Effector memory CD8-positive, alpha-beta T cell (primary cell): ENCODE results near the gene UTP15.

Source experiments
- ATAC-seq: fragments of 150-1000 bp; cut with Tn5 transposase; replicated peaks from 2 replicates; pipeline ENCODE4 v1.10.0; 2021; ENCODE audit warnings: mild to moderate bottlenecking, moderate library complexity
- DNase-seq, 3 experiments: peaks; one replicate each; pipeline ENCODE4 v3.0.0; 2021
- H3K27ac Mint-ChIP-seq, 2 donors: one replicate each; pipeline ENCODE4 v1.8.0; 2022; ENCODE audit warnings: mild to moderate bottlenecking in 2 of 2, mixed read lengths in 2 of 2, moderate library complexity in 2 of 2
- H3K27me3 Mint-ChIP-seq, 2 donors: one replicate each; pipeline ENCODE4 v1.8.0; 2022; ENCODE audit warnings: mixed read lengths in 2 of 2
- H3K36me3 Mint-ChIP-seq: one replicate; pipeline ENCODE4 v1.8.0; 2022; ENCODE audit warnings: mild to moderate bottlenecking, moderate library complexity, mixed read lengths; ENCODE audit not compliant: insufficient read depth
- H3K4me1 Mint-ChIP-seq, 2 donors: one replicate each; pipeline ENCODE4 v1.8.0; 2022; ENCODE audit warnings: low read depth in 2 of 2, mixed read lengths in 2 of 2
- H3K4me3 Mint-ChIP-seq, 2 donors: one replicate each; pipeline ENCODE4 v1.8.0; 2022; ENCODE audit warnings: mild to moderate bottlenecking in 2 of 2, mixed read lengths in 2 of 2, moderate library complexity in 2 of 2
- H3K9me3 Mint-ChIP-seq, 2 donors: one replicate each; pipeline ENCODE4 v1.8.0; 2022; ENCODE audit warnings: mixed read lengths in 2 of 2

Gene UTP15

DNA sequence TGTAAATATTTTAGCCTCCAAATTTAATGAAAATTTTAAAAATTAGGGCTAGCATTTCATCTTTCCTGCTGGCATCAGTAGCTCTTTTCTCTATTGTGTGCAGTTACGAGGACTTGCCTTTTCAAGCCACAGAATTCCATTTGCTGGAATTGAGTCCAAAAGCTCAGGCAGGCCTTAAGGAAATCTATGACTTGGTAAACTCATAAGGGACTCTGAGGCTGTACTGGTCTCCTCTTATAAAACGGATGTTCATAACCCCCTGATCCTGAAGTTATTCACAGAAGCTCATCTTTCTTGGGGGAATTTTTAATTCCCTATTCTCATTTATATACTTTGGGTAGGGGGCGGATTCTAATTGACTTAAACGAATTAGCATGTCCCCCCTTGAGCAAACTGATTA, 23.5 kb upstream of the UTP15 start:
- H3K27me3 Mint-ChIP-seq = peaks cover 28 to 58% of the 10 kb centered on the region in 2 donors
- H3K4me3 Mint-ChIP-seq = no peak overlapping the region
- DNase-seq (no peak), ATAC-seq (no peak)
- no peaks in the 10 kb centered on the region for H3K4me1 Mint-ChIP-seq
- no peaks in the 10 kb centered on the region for H3K36me3 Mint-ChIP-seq
- no peaks in the 10 kb centered on the region for H3K9me3 Mint-ChIP-seq
- no peak overlapping the region for H3K27ac Mint-ChIP-seq

DNA sequence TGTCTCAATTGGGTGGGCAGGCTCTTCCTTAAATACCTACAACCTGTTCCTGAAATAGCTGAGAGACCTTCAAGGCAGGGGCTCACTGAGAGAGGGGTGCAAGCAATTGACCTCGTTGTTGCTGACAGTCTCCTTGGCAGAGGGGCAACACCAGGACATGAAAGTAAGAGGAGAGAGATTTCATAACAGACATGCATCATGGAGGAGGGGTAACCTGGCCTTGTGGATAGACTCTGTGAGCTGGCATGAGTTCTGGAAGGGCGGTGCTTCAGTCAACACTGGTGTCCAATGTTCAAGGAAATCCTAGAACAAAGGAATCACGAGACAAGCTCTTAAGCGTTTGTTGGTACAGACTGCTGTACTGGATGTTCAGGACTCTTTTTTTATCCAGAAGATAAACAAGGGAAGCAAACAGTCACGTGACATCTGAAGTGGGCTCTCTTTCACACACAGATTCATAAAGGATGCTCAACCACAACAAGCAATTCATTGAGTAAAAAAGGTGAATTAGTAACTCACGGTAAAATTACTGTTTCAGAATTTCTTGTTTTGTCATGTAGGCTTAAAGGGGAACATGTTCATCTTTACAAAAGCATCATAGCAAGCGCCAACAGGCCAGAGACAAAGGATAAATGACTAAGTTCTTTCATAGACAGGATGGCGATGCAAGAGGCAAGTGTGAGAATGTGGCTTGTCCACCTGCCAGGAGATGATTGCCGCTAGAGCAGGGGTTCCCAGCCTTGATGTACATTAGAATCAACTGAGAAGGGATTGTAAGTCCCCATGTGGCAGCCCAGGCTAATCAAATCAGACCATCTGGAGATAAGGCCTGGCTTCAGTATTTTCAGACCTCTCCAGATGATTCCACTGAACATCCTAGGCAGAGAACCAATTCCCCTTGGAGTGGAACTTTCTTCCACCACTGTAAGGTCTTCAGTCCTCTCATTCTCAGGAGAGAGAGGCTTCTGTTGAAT, 20.8 kb upstream of the UTP15 start:
- Mint-ChIP-seq H3K4me3 (no peak overlapping the region), H3K27me3 (peaks cover 27 to 56% of the 10 kb centered on the region in 2 donors), H3K27ac (no peak overlapping the region), H3K4me1 (no peaks in the 10 kb centered on the region), H3K9me3 (no peaks in the 10 kb centered on the region), H3K36me3 (no peaks in the 10 kb centered on the region)
- no peak for DNase-seq
- no peak for ATAC-seq

DNA sequence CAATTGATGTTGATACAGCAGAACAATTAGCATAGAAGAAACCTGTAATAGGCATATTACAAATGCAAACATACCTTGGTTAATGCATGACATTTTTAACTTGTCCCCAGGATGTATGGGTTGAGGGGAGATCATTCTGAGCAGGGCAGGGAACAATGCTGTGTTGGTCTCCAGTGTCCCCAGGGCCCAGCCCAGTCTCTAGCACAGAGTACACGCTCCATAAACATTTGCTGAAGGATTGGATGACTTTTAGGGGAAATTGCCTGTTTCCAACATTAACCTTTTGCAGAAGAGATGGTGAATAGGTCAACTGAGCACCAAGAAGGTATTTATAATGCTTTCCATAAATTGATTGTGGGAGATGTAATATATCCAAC, 20.2 kb upstream of the UTP15 start:
- H3K27me3 Mint-ChIP-seq = peaks cover 20 to 49% of the 10 kb centered on the region in 2 donors
- H3K4me1 Mint-ChIP-seq = no peaks in the 10 kb centered on the region
- H3K36me3 Mint-ChIP-seq = peaks cover 2% of the 10 kb centered on the region
- no peak overlapping the region for H3K27ac Mint-ChIP-seq
- ATAC-seq (no peak), DNase-seq (no peak)
- no peaks in the 10 kb centered on the region for H3K9me3 Mint-ChIP-seq
- H3K4me3 Mint-ChIP-seq = no peak overlapping the region

DNA sequence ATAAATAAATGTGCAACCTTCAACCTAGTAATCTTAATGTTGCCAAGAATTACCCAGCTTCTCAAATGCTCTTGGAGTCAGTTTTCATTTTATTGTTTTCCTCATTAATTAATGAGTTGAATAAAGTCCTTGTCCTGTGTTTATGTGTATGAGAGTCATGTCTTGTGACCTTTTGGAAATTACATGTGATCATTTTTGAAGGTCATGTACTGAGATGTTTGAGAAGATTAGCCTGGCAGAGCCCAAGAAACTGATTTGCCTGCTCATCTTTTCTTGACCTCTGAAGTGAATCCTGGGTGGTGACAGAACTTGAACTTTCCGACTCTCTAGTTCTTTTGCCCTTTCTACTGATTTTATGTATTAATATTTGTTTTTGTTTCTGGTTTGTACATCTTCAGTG, 15.5 kb upstream of the UTP15 start:
- no peak for DNase-seq
- no peak overlapping the region for H3K4me3 Mint-ChIP-seq

DNA sequence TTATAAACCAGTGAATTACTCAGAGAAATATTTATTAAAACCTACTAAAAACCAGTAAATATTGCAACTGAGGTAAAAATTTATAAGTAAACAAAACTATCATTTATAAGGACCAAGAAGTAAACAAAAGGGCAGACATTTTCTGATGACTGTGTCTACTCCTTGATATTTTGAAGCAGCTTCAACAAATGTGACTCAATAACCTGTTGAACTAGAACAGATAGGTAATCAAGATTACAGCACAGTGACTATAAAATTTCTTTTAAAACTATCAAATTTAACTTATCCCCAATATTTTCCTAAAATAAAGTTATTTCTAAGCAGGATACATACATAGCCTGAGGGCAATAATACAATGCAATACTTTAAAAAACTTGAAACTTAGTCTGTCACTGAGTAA, 12.9 kb upstream of the UTP15 start:
- Mint-ChIP-seq H3K9me3 (no peaks in the 10 kb centered on the region), H3K4me3 (no peak overlapping the region), H3K4me1 (no peaks in the 10 kb centered on the region), H3K27ac (no peak overlapping the region), H3K36me3 (peaks cover 48% of the 10 kb centered on the region), H3K27me3 (no peaks in the 10 kb centered on the region)
- DNase-seq = no peak
- no peak for ATAC-seq

More for the DNA sequence above, 15.5 kb upstream of the UTP15 start:
- Mint-ChIP-seq H3K36me3 (peaks cover 31% of the 10 kb centered on the region), H3K9me3 (no peaks in the 10 kb centered on the region), H3K27ac (no peak overlapping the region), H3K4me1 (no peaks in the 10 kb centered on the region), H3K27me3 (peaks cover 5 to 8% of the 10 kb centered on the region in 2 donors)
- ATAC-seq = no peak

DNA sequence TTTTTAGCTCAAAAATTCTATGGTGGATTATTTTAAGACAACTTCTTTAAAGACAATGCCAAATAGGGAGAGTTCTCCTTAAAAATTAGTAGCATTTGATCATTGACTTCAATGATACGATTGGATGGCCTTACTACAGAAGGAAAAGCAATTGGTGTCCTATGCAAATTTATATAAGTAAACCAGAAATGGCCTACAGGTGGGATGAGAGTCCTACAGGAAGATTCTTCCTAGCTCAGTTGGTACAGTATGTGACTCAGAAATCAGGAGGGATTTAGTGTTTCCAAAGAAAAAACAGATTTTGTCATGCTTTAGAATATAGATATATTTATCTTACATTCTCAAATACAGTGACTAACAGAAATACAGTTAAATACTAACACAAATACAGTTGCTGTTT, 6.6 kb upstream of the UTP15 start:
- ATAC-seq = no peak
- no peak overlapping the region for H3K27ac Mint-ChIP-seq
- peaks cover 72% of the 10 kb centered on the region for H3K36me3 Mint-ChIP-seq
- no peak overlapping the region for H3K4me3 Mint-ChIP-seq
- no peaks in the 10 kb centered on the region for H3K27me3 Mint-ChIP-seq
- H3K4me1 Mint-ChIP-seq = peaks cover 12 to 16% of the 10 kb centered on the region in 2 donors
- no peaks in the 10 kb centered on the region for H3K9me3 Mint-ChIP-seq
- no peak for DNase-seq

DNA sequence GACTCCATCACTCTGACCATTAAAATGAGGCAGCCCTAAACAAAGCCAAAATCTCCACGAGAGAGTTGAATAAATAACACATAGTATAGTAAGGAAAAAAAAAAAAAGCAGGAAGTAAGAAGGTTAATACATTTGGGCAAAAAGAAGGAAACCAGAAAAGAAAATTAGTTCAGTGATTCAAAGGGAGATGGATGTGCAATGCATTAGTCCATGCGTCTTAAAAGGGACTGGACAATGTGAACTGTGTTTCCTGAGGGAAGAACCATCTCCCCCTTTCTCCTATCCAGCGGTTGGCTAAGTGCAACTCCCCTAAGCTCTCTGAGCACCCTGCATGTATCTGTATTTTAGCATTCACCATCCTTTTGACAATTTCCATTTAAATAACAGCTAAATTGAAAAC, 1.5 kb upstream of the UTP15 start:
- Mint-ChIP-seq H3K4me1 (peaks cover 25 to 39% of the 10 kb centered on the region in 2 donors), H3K4me3 (peak overlapping the region; percentile 92 to 100), H3K27me3 (no peaks in the 10 kb centered on the region), H3K27ac (peak overlapping the region; percentile 98 to 100), H3K36me3 (peaks cover 57% of the 10 kb centered on the region), H3K9me3 (no peaks in the 10 kb centered on the region)
- no peak for DNase-seq
- ATAC-seq = no peak

DNA sequence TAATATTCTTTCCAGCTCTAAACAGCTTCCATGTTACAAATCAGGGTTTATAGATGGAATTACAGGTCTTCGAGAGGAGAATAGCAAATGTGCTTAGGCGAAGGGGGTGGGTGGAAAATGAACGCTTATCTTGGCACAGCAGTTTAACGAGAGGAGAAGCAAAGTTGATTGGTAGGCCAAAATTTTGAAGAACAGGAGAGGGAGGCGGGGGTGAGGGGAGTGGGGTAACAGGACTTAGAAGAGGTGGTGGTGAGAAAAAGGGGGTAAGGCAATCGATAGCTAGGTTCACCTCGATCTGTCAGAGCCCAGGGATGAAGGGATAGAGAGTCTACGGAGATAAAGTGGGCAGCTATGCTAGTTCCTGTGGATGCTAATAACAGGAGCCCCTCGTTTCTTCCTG, 868 bp upstream of the UTP15 start:
- peaks cover 25 to 39% of the 10 kb centered on the region in 2 donors for H3K4me1 Mint-ChIP-seq

DNA sequence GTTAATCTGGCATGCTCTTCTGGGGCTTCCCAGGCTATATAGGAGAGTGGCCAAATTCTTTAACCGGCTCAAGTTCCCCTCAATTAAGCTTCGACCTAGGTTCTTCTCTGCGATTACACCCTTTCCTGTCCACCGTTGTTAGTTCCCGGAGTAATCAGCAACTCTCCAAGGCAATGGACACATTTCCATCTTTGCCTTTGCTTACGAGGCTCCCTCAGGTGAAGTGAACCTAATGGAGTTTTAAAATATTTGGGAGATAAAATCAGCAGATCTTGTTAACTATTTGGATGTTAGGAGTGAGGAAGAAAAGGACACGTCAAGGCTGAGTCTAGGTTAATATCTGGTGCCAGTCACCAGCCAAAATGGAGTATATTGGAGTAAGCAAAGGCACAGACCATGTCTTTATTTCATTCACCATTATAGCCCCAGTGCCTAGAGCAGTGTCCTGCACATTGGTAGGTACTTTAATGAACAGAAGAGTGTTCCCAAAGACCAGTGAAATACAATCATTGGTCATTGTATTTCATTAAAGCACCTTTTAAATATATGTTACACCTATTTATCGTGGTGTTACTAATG, 515 bp downstream of the UTP15 start:
- ATAC-seq = no peak
- H3K9me3 Mint-ChIP-seq = no peaks in the 10 kb centered on the region
- H3K4me1 Mint-ChIP-seq = peaks cover 21 to 42% of the 10 kb centered on the region in 2 donors
- H3K27me3 Mint-ChIP-seq = no peaks in the 10 kb centered on the region
- peak overlapping the region; percentile 92 to 100 for H3K4me3 Mint-ChIP-seq
- peak in 2 of 3 experiments; percentile 3 to 7 for DNase-seq
- peaks cover 61% of the 10 kb centered on the region for H3K36me3 Mint-ChIP-seq
- H3K27ac Mint-ChIP-seq = peak overlapping the region; percentile 98 to 100

More for the DNA sequence above, 868 bp upstream of the UTP15 start:
- no peak for DNase-seq
- Mint-ChIP-seq H3K4me3 (peak overlapping the region; percentile 92 to 100), H3K9me3 (no peaks in the 10 kb centered on the region), H3K27ac (peak overlapping the region; percentile 98 to 100), H3K36me3 (peaks cover 58% of the 10 kb centered on the region), H3K27me3 (no peaks in the 10 kb centered on the region)
- ATAC-seq = no peak

DNA sequence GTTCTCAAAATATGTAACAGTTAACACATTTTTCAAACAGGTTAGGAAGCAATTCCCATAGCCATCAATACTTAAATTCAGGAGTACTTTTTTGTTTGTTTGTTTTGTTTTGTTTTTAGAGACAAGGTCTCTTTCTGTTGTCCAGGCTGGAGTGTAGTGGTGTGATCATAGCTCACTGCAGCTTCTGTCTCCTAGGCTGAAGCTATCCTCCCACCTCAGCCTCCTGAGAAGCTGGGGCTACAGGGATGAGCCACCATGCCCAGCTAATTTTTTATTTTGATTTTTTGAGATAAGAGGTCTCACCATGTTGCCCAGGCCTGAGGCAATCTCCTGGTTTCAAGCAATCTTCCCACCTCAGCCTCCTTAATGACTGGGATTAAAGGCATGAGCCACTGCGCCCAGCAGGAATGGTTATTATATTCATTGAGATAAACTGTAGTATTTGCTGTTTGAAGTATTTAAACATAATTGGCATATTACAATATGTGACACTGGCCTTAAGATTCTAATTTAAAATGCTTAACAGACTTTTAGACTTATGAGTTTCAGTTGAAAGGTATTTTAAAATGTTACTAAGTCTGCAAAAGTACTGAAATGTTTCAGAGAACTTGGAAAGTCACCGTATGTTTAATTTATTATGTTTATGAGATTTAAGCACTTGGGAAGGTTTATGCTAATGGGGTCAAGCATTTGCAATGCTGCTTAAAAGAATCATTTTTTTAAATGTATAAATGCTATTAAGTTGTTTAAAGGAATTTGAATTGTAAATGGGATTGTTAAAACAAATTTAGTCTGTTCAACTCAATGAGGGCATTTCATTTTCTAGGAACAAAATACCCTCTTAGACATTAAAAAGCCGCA, 17.0 kb downstream of the UTP15 start:
- DNase-seq (no peak), ATAC-seq (no peak)
- H3K4me1 Mint-ChIP-seq = no peaks in the 10 kb centered on the region
- no peak overlapping the region for H3K4me3 Mint-ChIP-seq
- H3K27ac Mint-ChIP-seq = no peak overlapping the region
- peaks cover 37% of the 10 kb centered on the region for H3K36me3 Mint-ChIP-seq
- H3K9me3 Mint-ChIP-seq = no peaks in the 10 kb centered on the region
- no peaks in the 10 kb centered on the region for H3K27me3 Mint-ChIP-seq

DNA sequence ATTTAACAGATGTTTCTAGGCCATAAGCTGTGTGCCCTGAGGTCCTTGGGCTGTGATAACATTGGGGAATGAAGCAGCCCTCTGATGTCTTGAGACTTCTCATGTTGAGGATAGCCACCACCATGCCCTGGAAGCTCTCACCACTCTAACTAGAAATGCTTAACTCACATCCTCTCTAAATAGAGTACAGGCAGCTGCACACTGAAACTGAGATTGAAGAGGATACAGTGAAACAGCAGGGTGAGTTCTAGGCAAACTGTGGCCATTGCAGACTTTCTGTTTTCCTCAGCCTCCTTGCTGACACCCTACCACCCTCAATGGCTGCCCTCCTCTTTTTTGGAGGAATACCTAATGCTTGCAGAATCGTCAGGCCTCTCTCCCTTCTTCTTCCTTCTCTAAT, 22.4 kb downstream of the UTP15 start:
- no peaks in the 10 kb centered on the region for H3K9me3 Mint-ChIP-seq
- H3K36me3 Mint-ChIP-seq = peaks cover 3% of the 10 kb centered on the region
- no peaks in the 10 kb centered on the region for H3K27me3 Mint-ChIP-seq
- H3K27ac Mint-ChIP-seq = no peak overlapping the region
- no peaks in the 10 kb centered on the region for H3K4me1 Mint-ChIP-seq
- H3K4me3 Mint-ChIP-seq = no peak overlapping the region
- ATAC-seq (no peak), DNase-seq (no peak)

DNA sequence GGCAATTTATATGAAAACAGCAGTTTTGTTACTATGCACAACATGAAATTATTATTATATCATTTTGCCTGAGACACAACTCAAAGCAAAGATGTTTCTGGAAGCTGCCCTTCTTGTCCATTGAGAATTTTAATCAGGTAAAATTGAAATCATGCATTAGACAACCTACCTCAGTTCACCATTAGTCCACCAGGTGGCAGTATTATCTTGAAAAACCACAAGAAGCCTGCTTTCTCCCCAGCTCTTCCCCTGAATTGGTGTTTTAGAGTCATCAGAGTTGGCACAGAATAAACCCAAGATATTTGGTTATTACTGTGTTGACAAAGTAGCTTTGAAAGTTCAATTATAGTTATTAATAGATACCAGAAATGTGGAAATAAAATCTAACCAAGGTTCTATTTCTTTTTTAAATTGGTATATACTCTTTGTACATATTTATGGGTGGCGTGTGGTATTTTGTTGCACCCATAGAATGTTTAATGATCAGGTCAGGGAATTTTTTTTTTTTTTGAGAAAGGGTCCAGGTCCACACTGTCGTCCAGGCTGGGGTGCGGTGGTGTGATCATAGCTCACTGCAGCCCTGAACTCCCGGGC, 25.7 kb downstream of the UTP15 start:
- Mint-ChIP-seq H3K4me1 (no peaks in the 10 kb centered on the region), H3K4me3 (no peak overlapping the region), H3K27me3 (no peaks in the 10 kb centered on the region), H3K36me3 (peaks cover 3% of the 10 kb centered on the region), H3K9me3 (no peaks in the 10 kb centered on the region), H3K27ac (no peak overlapping the region)
- ATAC-seq (peak; percentile 75), DNase-seq (peak; percentile 64 to 78 (median 68))
